DMS 273 (cell line): ENCODE data around the gene SH3GLB2.
"Not testable (repeated sequence)": the region's sequence is repeated elsewhere in the genome, so short reads cannot be mapped to it uniquely, and the experiment has no call there.

Source experiments
- DNase-seq: peaks from one replicate; lab custom pipeline; 2025; ENCODE audit not compliant: unreplicated experiment; lab: John Stamatoyannopoulos, UW

SH3GLB2 gene

DNA sequence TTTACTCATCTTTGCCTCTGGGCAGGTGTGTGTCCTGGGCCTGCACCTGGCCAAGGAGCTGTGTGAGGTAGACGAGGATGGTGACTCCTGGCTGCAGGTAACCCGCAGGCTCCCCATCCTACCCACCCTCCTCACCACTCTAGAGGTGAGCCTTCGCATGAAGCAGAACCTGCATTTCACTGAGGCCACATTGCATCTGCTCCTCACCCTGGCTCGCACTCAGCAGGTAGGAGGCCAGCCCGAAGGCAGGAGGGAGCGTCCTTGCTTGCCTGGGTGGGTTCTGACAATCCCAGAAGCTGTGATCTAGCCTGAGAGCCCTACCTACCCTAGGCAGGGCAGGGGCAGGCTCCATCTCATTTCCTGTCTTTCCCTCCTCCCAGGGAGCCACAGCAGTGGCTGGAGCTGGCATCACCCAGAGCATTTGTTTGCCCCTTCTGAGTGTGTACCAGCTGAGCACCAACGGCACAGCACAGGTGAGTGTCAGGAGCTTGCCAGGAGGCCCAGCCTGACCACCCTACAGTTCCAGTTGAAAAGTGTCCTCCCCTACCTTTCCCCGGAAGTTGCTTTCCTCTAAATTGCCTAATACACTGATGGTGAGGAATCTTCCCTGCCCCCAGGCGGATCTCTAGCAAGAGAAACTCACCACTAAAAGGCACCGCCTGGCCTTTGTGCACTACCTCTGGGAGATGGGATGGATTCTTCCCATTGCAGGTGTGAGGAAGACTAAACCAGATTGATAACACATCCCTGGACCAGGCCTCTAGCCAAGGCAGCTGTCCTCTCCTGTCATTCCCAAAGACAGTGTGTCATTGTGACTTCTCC is 26.4 kb downstream of the SH3GLB2 start:
- DNase-seq = no peak

DNA sequence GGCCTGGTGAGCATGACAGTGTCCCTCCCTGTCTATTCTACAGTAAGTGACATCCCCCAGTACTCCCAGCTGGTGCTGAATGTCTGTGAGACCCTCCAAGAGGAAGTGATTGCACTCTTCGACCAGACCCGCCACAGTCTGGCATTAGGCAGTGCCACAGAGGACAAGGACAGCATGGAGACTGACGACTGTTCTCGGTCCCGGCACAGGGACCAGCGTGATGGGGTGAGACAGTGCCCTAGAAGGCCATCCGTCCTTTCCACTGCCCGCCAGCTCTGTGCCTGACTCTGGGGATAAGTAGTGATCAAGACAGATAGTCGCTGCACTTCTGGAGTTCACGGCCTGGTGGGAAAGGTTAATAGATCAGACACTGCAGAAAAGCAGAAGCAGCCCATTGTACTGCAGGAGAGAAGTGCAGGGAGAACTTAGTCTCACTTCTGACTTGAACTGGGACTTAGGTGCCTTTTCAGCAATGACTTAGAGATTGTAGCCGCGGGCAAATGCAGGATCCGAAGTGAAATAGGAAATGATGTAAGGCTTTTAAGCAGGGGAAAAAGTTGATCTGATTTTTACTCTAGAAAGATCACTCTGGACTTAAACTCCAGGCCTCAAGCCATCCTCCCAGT is 28.4 kb downstream of the SH3GLB2 start:
- DNase-seq = no peak

DNA sequence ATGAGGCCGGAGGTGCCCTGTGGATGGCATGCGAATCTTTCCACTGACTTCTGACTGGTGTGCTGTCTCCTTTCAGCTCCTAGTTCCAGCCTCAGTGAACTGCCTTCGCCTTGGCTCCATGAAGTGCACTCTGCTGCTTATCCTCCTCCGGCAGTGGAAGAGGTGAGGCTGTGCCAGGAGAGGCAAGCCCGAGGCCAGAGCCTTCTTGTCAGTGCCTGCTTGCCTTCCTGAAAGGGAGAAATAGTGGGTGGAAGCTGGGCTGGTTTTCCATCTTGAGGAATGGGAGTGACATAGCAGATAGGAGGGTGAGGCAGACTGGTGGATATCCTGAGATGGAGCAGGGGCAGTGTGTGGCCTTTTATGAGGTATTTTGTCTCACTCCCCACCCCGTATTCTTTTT is 29.7 kb downstream of the SH3GLB2 start:
- no peak for DNase-seq

DNA sequence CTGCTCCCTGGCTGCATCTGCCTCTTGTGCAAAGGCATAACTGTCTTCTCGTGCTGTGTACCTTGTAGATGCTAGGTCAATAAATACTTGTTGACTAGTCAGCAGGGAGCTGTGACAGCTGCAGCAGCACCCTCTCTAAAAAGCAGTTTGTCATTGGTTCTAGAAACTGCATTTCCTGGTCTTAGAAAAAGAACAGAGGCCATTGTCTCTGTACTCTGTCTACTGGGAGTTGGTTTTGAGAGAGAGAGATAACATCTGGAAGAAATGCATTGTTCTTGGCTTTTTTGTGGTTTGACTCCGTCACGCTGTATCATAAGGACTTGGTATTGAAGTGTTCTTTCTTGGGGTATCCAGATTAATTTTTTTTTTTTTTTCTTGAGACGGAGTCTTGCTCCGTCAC is 32.3 kb downstream of the SH3GLB2 start:
- DNase-seq = no peak

DNA sequence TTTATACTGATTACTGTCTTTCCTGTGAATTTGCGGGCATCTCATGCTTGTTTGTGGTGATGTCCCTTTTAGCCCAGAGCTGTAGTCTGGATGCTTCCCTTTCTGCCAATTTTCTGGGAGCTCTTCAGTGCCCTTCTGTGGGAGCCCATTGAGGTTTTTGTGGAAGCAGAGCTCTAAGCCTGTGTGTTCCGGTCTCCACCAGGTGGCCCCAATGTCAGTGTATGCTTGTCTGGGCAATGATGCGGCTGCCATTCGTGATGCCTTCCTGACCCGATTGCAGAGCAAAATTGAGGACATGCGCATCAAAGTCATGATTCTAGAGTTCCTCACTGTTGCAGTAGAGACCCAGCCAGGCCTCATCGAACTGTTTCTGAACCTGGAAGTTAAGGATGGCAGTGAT is 35.1 kb downstream of the SH3GLB2 start:
- peak; percentile 43 for DNase-seq

DNA sequence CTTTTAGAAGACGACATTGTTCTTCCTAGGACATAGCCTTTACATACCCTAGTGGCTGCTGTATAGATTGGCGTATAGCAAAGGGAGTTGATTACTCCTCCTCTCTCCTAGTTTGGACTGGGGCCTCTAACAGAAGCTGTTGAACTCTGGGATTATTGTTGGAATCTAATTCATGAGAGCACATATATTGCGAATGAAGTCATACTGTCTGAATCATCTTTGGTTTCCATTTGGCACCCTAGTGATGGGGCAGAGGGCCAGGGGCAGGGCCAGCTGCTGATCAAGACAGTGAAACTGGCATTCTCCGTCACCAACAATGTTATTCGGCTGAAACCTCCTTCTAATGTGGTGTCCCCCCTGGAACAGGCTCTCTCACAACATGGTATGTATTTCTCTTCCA is 40.3 kb downstream of the SH3GLB2 start:
- DNase-seq = no peak

DNA sequence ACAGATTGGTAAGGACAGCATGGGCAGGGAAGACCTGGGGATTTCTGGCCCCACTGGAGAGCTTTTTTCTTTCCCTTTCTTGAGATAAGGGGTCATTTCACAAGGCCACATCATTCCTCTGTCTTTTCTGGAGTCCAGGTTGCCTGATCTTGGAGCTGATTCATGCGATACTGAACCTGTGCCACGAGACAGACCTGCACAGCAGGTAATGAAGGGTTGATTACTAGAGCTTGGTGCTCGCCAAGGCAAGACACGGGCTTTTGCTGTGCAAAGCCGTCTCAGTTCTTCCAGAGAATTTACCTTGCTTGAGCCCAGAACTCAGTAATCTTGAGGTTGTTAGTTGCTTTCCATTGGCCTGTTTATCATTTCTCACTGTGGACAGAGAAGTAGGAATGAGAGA is 41.5 kb downstream of the SH3GLB2 start:
- no peak for DNase-seq

DNA sequence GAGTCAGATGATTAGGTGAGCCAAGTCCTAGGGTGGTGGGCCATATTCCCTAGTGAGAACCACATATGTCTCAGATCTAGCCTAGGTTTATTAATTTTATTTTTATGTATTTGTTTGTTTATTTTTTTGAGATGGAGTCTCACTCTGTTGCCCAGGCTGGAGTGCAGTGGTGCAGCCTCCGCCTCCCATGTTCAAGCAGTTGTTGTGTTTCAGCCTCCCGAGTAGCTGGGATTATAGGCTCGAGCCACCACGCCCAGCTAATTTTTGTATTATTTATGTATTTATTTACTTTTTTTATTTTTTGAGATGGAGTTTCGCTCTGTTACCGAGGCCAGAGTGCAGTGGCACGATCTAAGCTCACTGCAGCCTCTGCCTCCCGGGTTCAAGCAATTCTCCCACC is 44.6 kb downstream of the SH3GLB2 start:
- DNase-seq = no peak

DNA sequence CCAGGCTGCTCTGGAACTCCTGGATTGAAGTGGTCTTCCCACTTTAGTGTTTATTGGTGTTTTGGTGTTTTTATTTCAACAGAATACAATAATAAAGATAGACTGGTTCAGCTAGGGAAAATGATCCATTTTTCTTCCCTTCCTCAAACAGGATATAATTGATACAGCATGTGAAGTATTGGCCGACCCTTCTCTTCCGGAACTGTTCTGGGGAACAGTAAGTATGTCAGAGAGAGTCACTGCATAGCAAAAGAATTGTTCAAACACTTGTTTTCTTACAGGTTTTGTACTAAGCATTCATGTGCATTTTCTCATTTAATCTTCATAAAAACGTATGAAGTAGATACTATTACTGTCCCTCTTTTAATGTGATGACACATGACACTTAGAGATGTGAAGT is 49.0 kb downstream of the SH3GLB2 start:
- no peak for DNase-seq

DNA sequence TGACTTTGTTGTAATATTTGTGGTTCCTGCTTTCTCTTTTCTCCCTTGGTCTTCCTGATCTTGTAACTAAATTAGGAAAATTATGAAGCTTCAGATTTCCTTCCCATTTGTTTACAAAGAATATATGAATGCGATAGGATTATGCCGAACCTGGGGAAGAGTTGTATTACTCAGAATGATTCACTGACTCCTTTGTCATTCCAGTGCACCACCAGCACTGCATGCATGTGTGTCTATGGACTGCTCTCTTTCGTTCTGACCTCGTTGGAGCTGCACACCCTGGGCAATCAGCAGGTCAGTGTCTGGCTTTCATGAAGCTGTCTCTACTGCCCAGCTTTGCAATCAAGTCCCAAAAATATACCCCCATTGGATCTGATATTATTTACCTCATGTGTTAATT is 55.2 kb downstream of the SH3GLB2 start:
- DNase-seq = no peak

DNA sequence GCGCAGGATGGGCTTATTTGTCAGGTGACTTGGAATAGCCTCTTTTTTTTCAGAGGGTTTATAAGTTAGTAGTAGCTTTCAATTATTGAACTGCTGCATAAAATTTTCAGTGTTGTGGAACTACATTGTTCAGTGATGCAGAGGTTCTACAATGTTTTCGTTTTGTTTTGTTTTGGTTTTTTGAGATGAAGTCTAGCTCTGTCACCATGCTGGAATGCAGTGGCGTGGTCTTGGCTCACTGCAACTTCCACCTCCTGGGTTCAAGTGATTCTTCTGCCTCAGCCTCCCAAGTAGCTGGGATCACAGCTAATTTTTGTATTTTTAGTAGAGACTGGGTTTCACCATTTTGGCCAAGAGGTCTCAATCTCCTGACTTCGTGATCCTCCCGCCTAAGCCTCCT is 58.6 kb downstream of the SH3GLB2 start:
- no peak for DNase-seq

DNA sequence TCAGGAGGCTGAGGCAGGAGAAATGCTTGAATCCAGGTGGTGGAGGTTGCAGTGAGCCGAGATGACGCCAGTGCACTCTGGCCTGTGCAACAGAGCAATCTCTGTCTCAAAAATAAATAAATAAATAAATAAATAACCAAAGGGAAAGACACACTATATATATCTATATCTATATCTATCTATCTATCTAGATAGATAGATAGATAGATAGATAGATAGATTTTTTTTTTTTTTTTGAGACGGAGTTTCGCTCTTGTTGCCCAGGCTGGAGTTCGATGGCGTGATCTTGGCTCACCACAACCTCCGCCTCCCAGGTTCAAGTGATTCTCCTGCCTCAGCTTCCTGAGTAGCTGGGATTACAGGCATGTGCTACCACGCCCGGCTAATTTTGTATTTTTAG is 66.7 kb downstream of the SH3GLB2 start:
- DNase-seq = not testable (repeated sequence)
